ENCODE measurements around the gene CARS2.
"Not testable (repeated sequence)": the region's sequence is repeated elsewhere in the genome, so short reads cannot be mapped to it uniquely, and the experiment has no call there.

Gene CARS2

GRCh38 chr13:110706570-110707372, 855 bp upstream of the CARS2 start:
- no peak for DNase-seq

- DNase-seq = no peak
These were observed 525 bp downstream of the CARS2 start for GRCh38 chr13:110705356-110705825.

- DNase-seq = no peak
These were observed 3.1 kb downstream of the CARS2 start for GRCh38 chr13:110702591-110703526.

- DNase-seq = no peak
These were observed 3.8 kb downstream of the CARS2 start for GRCh38 chr13:110702089-110702488.

- DNase-seq = not testable (repeated sequence)
These were observed 4.9 kb downstream of the CARS2 start for GRCh38 chr13:110701061-110701460.

GRCh38 chr13:110700641-110701040, 5.3 kb downstream of the CARS2 start:
- DNase-seq = no peak

GRCh38 chr13:110700186-110700585, 5.7 kb downstream of the CARS2 start:
- no peak for DNase-seq

GRCh38 chr13:110699148-110700145, 6.5 kb downstream of the CARS2 start:
- no peak for DNase-seq

- DNase-seq = no peak
These were observed 7.2 kb downstream of the CARS2 start for GRCh38 chr13:110698689-110699088.

GRCh38 chr13:110697842-110698241, 8.1 kb downstream of the CARS2 start:
- no peak for DNase-seq

GRCh38 chr13:110696776-110697175, 9.1 kb downstream of the CARS2 start:
- no peak for DNase-seq

- DNase-seq = not testable (repeated sequence)
These were observed 10.1 kb downstream of the CARS2 start for GRCh38 chr13:110695774-110696173.

- no peak for DNase-seq
These were observed 15.4 kb downstream of the CARS2 start for GRCh38 chr13:110690516-110690915.

- DNase-seq = no peak
These were observed 16.2 kb downstream of the CARS2 start for GRCh38 chr13:110689711-110690110.

- no peak for DNase-seq
These were observed 16.9 kb downstream of the CARS2 start for GRCh38 chr13:110689041-110689440.

- DNase-seq = no peak
These were observed 18.2 kb downstream of the CARS2 start for GRCh38 chr13:110687736-110688135.

- no peak for DNase-seq
These were observed 20.5 kb downstream of the CARS2 start for GRCh38 chr13:110685305-110686020.

- DNase-seq = no peak
These were observed 21.4 kb downstream of the CARS2 start for GRCh38 chr13:110684388-110685056.

GRCh38 chr13:110683921-110684320, 22.0 kb downstream of the CARS2 start:
- DNase-seq = no peak

GRCh38 chr13:110683203-110683883, 22.6 kb downstream of the CARS2 start:
- DNase-seq = no peak

- no peak for DNase-seq
These were observed 23.2 kb downstream of the CARS2 start for GRCh38 chr13:110682746-110683145.
